ENCODE measurements around the gene DLD.
"Not testable (repeated sequence)": the region's sequence is repeated elsewhere in the genome, so short reads cannot be mapped to it uniquely, and the experiment has no call there.

DLD gene

DNA sequence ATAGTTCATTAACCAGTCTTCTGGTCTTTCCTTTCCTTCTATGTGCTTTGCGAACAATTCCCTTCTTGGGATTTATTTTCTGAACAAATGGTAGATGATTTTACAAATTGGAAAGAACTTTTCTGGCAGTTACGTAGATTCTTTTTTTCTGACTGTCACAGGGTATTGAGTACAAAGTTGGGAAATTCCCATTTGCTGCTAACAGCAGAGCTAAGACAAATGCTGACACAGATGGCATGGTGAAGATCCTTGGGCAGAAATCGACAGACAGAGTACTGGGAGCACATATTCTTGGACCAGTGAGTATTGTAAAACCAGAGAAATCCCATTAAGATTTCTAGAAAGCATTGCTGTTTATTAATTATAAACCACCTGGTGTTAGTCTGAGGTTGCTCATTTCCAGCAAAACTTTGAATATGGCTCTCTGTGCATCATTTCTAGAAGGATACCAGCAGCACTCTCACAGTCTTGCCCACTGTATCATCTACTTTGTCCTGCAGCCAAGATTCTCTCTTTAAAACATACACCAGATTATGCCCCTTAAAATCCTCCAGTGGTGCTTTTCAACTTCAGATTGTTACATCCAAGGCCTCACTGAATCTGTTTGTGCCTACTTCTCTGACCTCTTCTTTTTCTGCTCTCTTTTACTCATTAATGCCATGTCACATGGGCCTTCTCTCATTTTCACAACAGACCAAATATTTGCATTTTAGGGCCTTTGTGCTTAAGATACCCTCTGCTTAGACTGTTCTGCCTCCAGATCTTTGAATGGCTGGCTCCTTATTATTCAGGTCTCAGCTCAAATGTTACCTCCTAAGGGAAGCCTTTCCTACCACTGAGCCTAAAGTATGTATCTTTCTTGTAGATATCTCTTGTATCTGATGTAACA lies 27.0 kb downstream of the DLD start:
- DNase-seq, result no peak

DNA sequence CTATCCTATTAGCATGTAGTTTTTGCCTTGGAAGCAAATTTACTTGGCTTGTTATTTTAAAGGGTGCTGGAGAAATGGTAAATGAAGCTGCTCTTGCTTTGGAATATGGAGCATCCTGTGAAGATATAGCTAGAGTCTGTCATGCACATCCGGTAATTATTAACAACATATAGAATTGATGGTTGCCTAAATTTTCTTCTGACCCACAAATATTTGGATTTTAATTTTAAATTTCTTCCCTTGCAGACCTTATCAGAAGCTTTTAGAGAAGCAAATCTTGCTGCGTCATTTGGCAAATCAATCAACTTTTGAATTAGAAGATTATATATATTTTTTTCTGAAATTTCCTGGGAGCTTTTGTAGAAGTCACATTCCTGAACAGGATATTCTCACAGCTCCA lies 28.0 kb downstream of the DLD start:
- no peak for DNase-seq

DNA sequence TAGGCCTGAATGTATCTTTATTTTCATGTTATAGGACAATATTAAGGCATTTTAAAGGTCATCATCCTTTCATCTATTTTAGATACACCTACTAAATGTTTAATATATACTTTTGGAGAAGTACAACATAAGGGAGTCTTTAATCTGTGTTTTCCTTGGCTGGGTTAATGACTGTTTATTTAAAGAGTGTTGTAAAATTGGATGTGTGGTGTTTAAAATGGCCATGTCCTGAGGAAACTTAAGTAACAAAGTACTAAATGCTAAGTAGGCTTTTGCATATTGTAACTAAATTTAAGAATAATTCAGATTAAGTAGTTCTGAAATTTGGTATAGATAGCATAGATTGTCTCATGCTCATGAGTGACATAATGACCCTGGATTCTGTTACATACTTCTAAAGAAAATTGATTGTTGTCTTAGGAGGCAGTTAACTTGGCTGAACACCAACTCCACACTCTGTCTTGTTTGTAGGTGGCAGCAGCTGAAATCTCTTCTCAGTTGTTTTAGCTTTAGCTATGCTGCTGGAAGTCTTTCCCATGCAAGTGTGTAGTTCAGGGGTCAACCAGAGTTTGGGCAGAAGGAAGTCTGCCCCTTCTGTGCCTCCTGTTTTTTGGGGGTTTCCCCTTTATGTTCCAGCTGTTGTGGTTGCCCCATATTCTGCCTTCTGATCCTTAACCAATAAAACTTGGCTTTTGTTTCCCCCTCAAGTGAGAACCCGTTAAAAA lies 29.2 kb downstream of the DLD start:
- DNase-seq, result no peak

DNA sequence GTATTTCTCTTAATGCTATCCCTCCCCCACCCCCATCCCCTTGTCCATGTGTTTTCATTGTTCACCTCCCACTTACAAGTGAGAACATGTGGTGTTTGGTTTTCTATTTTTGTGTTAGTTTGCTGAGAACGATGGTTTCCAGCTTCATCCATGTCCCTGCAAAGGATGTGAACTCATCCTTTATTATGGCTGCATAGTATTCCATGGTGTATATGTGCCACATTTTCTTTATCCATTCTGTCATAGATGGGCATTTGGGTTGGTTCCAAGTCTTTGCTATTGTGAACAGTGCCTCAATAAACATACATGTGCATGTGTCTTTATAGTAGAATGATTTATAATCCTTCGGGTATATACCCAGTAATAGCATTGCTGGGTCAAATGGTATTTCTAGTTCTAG lies 30.8 kb downstream of the DLD start:
- DNase-seq, result not testable (repeated sequence)

DNA sequence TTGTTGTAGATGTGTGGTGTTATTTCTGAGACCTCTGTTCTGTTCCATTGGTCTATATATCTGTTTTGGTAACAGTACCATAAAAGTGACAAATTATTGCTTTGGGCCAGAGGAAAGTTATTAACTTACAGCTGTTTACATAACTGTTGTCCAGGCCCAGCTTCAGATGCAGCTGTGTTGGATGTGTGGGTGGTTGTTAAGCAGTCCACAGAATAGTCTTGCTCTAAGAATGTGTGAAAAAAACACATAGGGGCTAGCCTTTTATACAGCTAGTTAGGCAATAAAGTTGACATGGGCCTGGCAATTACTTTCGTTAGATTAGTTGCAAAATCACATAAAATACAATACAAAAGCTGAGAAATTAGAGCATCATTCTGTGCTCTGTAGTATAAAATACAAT lies 31.9 kb downstream of the DLD start:
- no peak for DNase-seq

DNA sequence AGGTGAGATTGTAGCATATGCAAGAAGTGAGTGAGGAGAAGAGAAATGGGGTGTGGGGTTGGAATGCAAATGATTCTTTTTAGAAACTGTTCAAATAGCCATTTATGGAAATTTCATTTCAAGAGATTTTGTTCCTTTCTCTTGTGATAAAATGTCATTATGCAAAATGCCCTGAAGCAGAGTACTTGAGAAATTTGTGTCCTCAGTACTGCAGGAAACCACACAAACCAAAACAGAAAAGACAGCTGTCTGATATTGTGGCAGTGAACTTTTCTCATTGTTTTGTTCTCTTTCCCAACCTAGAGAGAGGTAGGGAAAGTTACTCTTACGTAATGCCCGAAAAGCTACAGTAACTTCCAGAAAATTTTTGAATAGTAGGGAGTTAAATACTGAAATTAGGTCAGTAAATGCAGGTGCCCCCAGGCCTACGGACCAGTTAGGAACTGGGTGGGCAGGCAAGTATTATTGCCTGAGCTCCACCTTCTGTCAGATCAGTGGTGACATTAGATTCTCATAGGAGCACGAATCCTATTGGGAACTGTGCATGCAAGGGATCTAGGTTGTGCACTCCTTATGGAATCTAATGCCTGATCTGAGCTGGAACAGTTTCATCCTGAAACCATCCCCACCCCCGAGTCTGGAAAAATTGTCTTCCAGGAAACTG lies 34.0 kb downstream of the DLD start:
- no peak for DNase-seq

DNA sequence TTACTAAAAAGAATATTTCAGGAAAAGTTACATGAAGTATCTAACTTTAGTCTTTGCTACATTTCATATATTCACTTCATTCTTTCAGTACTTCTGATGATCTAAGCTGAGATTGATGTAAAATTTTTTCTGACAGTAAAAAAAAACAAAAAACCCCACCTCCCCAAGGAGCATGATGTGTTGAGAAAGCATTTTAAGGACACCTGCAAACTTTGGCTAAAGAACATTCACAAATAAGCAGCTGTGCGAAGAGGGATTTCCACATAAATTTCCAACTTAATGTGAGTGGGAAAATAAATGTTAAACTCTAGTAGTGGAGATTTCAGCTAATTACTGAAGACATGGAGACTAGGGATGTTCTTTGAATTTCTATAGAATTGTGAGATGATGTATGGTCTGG lies 35.5 kb downstream of the DLD start:
- DNase-seq, result no peak

DNA sequence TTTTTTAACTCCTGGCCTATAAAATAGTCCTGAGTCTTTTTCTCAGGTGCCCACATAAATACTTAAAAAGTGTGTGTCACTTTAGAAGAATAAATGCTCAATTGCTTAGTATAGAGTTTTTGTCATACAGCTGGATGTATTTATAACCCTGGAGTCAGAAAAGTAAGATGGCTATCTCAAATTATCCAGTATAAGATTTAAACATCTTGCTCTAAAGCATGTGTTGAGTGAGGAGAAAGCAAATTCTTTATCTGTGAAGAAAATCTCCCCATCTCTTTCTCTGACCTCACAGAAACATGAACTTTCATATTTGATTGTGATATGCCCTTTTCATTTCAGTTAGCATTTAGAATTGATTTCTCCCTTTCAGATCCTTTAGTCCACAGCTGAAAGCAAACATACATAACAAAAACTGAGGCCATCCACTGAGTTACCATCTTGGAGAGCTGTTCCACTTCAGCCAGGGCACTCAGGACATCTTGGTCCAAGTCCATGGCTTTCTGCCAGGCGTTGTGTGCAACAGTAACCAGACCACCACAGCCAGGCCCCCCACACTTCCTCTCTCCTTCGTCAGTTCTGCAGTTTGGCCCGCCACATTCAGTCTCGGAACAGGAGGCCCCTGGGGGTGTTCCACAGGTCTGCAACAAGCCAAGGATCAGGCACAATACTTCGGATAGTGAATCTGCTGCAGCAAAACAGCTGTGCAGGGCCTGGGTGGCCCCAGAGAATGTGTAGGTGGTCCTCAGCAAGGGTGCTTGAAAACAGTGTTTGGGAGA lies 40.9 kb downstream of the DLD start:
- DNase-seq, result no peak

DNA sequence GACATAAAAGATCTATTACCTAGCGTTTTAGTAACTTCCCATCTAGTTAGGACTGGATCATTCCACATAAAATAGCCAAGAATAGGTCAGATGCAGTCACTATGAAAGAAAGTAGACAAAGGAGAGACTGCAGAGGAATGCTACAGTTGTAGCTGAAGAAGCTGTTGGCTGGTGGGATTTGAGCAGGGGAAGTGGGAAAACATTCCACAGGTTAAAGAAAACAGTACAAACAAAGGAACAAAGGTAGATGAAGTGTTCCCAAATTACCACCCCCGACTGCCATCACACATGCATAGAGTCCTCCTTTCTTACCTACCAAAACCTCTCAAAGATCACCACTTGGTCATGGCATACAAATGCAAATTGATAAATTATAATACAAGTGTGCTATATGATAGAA lies 41.8 kb downstream of the DLD start:
- DNase-seq, result no peak

DNA sequence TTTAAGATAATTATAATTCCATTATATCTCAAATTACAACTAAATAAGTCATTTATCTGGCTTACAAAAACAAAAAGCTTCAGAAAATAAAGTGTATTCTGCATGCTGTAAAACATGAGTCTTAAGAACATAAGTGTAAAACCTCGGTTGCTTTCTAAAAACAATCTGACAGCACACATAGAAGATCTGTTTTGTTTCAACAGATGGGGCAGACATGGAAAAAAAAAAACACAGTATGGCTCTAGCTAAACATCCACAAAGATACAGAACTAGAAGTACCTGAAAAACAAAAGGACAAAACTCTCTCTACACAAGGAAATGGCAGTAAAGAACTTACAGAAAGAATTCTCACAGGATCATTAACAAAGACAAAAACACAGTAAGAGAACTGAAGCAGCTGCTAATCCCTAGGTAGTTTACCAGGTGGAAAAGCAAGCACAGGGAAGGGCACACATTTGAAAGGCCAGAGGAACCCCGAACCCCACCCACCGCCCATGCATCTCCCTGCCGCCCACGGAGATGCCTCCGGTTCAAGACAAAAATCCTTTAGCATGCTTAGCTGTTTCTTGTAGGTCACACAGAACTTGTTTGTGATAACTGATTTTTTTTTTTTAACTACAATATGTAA lies 42.5 kb downstream of the DLD start:
- no peak for DNase-seq

DNA sequence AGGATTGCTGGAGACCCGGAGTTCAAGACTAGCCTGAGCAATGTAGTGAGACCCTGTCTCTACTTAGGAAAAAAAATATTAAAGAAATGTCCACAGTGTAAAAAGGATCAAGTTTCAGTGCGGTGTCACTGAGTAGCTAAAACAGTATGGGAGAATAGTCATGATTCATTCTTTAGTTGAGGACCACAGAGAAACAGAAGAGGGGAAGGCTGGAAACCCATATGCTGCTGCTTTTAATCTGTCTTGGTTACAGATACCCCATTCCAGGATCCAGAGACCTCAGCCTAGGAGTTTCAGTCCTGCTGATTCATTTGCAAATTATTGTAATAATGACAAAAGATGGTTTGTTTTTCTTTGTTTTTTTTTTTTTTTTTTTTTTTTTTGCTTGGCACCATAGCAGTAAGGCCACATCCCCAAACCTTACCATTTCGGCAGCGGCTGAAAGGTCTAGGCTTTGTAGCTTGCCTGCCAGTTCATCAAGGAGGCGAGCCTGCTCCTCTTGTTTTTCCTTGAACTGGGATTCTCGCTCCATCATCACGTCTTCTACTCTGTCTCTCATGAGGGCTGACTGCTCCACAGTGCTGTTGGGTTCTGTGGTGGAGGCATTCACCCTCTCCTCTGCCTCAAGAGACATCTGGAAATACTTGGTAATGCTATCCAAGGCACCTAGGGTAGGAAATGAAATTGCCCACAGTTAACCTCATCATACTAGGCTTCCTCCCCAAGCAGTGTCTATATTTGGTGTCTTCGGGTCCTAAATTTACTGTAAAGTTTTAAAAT lies 44.2 kb downstream of the DLD start:
- DNase-seq, result no peak

DNA sequence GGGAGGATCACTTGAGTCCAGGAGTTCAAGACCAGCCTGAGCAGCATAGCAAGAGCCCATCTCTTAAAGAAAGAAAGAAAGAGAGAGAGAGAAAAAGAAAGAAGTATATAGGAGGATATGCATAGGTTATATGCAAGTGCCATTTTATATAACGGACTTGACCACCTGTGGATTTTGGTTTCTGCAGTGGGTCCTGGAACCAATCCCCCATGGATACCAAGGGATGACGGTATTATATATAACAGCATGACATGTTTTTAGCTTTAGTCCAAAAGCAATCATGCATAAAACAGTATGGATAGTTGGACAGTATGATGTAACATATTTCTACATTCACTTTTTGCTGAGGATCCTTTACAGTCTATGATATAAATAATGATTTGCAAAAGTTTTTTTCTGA lies 45.3 kb downstream of the DLD start:
- no peak for DNase-seq

DNA sequence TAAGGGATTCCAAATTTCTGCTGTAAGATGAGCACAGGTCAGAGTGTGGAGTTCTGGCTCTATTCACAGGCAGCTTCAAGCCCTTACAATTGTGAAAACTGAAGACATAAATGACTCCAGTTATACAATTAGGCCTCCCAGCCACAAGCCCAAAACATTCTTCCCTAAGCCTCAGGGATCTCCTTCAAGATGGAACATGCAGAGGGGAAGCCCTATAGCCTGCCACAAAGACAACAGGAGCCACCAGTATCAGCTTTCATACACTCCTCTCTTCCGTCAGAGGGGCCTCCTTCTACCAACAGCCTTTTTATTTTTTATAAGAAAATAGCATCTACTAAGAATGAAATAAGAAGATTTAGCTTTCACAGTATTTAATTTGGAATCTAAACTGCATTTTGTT lies 46.5 kb downstream of the DLD start:
- no peak for DNase-seq

DNA sequence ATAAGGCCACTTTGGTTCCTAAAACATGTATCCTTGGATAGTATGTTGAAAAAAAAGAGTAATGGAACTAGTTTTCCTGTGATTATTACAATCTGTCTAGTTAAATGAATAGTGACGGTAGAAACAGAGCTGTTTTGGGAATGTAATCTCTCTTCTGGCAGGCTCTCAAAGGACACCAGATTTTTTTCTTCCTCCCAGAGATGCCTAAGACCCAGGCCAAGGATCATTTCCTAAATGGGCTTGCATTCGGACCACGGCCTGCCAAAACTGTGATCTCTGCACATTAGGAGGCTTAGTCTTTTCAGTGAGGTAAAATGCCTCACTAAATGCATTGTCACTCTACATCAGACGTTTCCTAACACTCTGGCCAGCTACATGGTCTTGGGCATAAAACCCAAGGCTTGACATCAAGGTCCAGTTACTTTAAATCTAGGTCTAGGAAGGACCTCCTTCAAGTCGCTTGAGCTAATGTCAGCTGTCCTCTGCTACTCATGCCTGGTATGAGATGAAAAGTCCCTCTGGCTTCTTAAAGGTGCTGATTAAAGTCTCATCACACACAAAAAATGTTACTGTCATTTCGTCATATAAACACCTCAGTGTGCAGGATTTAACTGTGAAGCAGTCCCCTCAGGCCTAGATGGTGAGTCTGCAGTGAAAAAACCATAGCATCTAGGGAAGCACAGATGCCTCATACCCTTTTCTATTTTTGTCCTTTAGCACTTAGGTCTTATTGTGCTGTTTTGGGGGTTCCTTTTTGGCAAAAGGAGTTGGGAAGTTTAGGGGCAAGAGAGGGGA lies 47.7 kb downstream of the DLD start:
- no peak for DNase-seq

DNA sequence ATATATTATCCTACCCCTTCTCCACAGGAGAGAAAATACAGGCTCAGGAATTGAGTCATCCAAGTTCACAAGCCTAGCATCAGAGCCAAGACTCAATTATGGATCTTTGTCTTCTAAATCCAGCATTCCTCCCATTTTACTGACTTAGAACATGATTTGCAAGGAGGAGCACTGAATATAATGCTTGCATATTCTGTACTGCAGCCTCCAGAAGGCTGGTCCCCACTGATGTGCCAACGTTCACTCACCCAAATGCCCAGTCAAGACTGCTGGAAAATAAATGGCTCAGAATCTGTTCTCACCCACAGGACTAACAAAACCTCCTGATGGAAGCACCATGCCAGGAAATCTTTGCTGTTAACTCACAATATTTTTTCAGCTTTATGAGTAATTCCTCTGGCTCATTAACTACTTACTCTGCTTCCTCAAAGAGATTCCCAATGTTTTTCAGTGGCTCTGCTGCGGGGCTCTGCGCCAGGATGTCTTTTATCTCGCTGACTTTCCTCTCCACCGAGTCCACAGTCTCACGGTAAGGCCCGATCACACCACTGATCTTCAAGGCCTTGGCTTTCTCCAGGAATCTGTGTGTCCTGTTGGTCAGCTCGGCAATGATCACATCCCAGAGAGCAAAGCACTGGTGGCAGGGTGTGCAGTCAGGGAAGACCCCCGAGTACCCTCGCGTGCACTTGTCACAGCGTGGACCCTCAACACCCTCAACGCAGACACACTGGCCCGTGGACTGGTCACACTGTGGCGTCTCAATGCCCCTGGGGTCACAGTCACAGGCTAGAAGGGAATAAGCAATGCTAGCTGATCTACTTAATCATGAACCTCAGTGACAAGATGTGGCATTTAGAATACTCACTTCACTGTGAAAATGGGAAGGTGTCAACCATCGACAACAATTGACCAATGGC lies 48.8 kb downstream of the DLD start:
- DNase-seq, result no peak

DNA sequence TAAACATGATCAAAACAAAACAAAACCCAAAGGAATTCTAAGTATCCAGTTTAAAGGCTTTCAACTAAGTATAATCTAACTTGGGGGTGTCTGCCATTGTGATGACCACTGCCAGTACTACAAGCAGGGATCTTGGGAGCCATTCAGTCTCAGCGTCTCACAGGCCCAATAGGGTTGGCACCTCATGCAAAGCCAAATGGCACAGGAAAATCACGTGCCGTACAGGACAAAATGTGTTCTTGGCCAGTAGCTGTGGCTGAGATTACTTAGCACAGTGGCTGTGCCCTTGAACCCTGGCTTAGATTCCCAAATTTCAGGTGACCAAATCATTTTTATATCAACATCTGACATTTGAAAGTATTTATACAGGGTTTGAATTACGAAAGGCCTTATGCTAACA lies 50.0 kb downstream of the DLD start:
- no peak for DNase-seq

DNA sequence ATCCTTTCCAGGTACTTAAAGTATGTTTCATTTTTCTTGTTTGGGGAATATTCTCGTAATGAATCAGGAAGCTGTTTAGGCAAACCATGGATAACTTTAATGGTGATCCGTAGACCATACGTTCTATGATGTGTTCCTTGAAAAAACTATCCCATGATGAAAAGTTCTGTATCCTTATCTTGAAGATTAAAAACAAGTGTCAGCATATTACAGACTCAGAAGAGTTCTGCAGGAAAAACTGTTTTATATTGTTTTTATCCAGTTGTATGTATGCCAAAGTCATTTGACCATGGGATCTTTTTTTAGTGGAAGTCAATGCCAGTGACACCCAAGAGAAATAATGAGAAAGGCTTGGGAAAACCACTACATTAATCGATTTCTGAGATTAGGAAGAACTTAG lies 52.0 kb downstream of the DLD start:
- no peak for DNase-seq

DNA sequence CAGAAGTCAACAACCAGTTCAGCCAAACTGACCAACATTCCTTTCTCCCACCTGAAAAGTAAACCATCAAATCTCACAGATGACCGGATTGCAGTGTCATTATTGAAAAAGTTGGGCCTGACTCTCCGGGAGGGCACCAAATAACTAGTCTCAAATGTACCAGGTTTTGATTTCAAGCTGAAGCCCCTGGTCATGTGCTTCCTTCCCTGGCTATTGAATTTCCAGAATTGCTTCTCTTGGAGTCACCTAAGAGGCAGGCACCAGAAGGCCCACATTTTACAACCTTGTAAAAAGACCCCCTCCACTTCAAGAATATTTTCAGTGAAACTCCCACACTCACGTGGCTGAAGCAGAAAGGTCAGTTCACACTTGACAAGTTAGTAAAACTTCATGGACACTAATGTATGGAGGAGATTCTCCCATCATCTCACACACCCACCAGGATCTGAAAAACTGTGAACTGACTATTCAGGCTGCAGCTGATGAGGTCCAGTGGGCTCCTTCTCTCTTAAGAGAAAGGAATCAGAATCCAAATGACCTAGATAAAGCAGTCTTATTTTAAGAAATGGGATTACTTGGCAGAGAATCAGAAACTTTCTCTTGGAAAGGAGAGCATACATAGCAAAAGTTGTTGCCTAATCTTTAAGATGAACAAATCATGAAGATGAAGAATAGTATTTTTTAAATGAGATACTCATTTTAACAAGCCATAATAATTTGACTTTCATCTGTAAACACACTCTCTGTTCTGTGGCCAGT lies 53.6 kb downstream of the DLD start:
- no peak for DNase-seq

DNA sequence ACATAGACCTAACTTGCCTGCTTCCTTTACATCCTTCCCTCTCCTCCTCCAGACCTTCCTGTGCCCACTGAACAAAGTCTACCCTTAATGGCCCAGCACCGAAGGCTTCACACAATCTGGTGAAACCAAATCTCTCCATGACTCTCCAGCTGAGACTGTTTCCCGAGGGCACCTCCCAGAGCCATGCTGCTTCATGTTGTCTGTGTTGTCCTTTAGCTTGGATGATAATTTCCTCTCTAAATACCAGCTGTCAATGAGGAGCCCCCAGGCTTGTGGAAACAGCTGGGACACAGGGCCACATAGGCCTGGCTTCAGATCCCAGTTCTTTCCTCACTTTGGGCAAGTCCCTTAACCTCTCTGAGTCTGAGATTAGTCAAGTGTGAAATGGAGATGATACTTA lies 54.3 kb downstream of the DLD start:
- no peak for DNase-seq

Data from midbrain (tissue), 1 donor.